Spleen (tissue), 7 donors: ENCODE data around the gene NAALADL2.

Source experiments
- POLR2A ChIP-seq, 3 donors: fragments of 450-650 bp; IDR thresholded peaks; one replicate each; pipeline ENCODE4 v1.5.1; 2017; ENCODE audit warnings: antibody characterized with exemption in 3 of 3, mild to moderate bottlenecking in 1 of 3
- TF ChIP-seq, protein P1 (sequence below), 11 experiments: fragments of 200-600 bp in 7 of 11; fragments of 450-650 bp in 4 of 11; sonication (generic) in 4 of 11; IDR thresholded peaks in 8 of 11; conservative IDR thresholded peaks in 3 of 11; 1 replicate in 7 of 11; 2 replicates in 4 of 11; pipeline versions ENCODE4 v1.4.0 to v1.8.0; 2016 to 2021; ENCODE audit warnings: antibody characterized with exemption in 11 of 11, inconsistent platforms in 4 of 11, mild to moderate bottlenecking in 1 of 11
- donor health status: DM: no; HTN: no; CAD: no; lungs with moderate emphysema.
- donor health status: DM: no; HTN: no; CAD: no.
- donor health status: DM: no; HTN: no; CAD: no.

DNA sequence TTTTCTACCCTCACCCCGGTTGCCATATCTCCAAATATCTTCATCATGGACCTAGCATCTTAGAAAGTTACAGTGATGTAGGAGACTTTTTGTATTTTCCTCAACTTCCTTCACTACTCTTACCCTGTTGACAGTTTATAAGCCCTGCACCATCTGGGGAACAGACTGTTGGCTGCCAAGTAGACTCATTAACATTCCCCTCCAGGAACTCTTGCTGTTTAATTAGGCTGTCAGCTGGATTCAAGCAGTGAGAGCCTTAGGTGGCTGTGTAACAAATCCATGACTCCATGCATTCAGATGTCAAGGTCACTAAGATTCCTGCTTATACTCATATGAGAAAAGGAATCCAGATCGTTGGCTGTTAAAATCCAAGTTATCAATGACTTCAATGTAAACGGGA, 198.3 kb downstream of the NAALADL2 start:
- TF ChIP-seq, protein P1, sequence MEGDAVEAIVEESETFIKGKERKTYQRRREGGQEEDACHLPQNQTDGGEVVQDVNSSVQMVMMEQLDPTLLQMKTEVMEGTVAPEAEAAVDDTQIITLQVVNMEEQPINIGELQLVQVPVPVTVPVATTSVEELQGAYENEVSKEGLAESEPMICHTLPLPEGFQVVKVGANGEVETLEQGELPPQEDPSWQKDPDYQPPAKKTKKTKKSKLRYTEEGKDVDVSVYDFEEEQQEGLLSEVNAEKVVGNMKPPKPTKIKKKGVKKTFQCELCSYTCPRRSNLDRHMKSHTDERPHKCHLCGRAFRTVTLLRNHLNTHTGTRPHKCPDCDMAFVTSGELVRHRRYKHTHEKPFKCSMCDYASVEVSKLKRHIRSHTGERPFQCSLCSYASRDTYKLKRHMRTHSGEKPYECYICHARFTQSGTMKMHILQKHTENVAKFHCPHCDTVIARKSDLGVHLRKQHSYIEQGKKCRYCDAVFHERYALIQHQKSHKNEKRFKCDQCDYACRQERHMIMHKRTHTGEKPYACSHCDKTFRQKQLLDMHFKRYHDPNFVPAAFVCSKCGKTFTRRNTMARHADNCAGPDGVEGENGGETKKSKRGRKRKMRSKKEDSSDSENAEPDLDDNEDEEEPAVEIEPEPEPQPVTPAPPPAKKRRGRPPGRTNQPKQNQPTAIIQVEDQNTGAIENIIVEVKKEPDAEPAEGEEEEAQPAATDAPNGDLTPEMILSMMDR (IDR thresholded peaks at IDR 0.05 in 8 of 11, conservative IDR thresholded peaks at IDR 0.05 in 3 of 11), result no peak
- no peak for TF ChIP-seq POLR2A (IDR thresholded peaks at IDR 0.05)
